Keratinocyte (primary cell): Measurements from ENCODE around the gene LIG3. TPM values are rescaled to one million over a fixed set of nuclear protein-coding genes. Genes with fewer than 3 reads are reported as not detected.

ENCODE experiments used
- DNase-seq: peaks from one replicate; pipeline ENCODE4 v3.0.0-alpha.2; 2011; ENCODE audit warnings: low read depth, missing footprints, low spot score
- FAIRE-seq: peaks from 2 replicates; lab custom pipeline; 2011; peaks lifted over from hg19 to GRCh38; lab: Jason Lieb, UNC
- H2AFZ ChIP-seq: 2 replicates; pipeline ENCODE4 v1.6.0; 2012; ENCODE audit warnings: low read length, control low read depth, inconsistent platforms; ENCODE audit not compliant: control insufficient read depth
- H3K27ac ChIP-seq: 2 replicates; pipeline ENCODE4 v1.5.1; 2011; ENCODE audit warnings: low read length; ENCODE audit not compliant: control insufficient read depth, insufficient read depth
- H3K27me3 ChIP-seq: 3 replicates; pipeline ENCODE4 v1.6.0; 2011; ENCODE audit warnings: low read length; ENCODE audit not compliant: control insufficient read depth, insufficient read depth; ENCODE audit errors: extremely low read depth
- H3K36me3 ChIP-seq, 2 experiments: 2 replicates in 1 of 2; 3 replicates in 1 of 2; pipeline ENCODE4 v1.5.1; 2011; ENCODE audit warnings: low read length in 2 of 2, mild to moderate bottlenecking in 1 of 2; ENCODE audit not compliant: control insufficient read depth in 2 of 2, insufficient read depth in 2 of 2; ENCODE audit errors: extremely low read depth in 1 of 2
- H3K4me1 ChIP-seq: 3 replicates; pipeline ENCODE4 v1.5.1; 2011; ENCODE audit warnings: low read length; ENCODE audit not compliant: control insufficient read depth, insufficient read depth; ENCODE audit errors: extremely low read depth
- H3K4me2 ChIP-seq: 3 replicates; pipeline ENCODE4 v1.6.0; 2011; ENCODE audit warnings: low read depth, low read length; ENCODE audit not compliant: control insufficient read depth, insufficient read depth; ENCODE audit errors: extremely low read depth
- H3K4me3 ChIP-seq, 3 experiments: fragments of 200-600 bp in 1 of 3; sonication (generic) in 1 of 3; 2 replicates in 2 of 3; 3 replicates in 1 of 3; pipeline ENCODE4 v1.5.1; 2011 to 2016; ENCODE audit warnings: low read length in 3 of 3, mild to moderate bottlenecking in 3 of 3, control low read depth in 2 of 3, inconsistent platforms in 1 of 3, low read depth in 1 of 3, mixed read lengths in 1 of 3, mixed run types in 1 of 3, moderate library complexity in 1 of 3; ENCODE audit not compliant: control insufficient read depth in 2 of 3, insufficient read depth in 2 of 3; ENCODE audit errors: extremely low read depth in 1 of 3
- H3K79me2 ChIP-seq: 2 replicates; pipeline ENCODE4 v1.6.0; 2012; ENCODE audit warnings: low read length; ENCODE audit not compliant: control insufficient read depth, insufficient read depth
- H3K9ac ChIP-seq: 3 replicates; pipeline ENCODE4 v1.6.0; 2011; ENCODE audit warnings: low read length; ENCODE audit not compliant: control insufficient read depth, insufficient read depth; ENCODE audit errors: extremely low read depth
- H3K9me1 ChIP-seq: 3 replicates; pipeline ENCODE4 v1.6.0; 2011; ENCODE audit warnings: low read length; ENCODE audit not compliant: control insufficient read depth, insufficient read depth; ENCODE audit errors: extremely low read depth
- H3K9me3 ChIP-seq: 2 replicates; pipeline ENCODE4 v1.5.1; 2012; ENCODE audit warnings: low read depth, low read length; ENCODE audit not compliant: control insufficient read depth
- H4K20me1 ChIP-seq: 3 replicates; pipeline ENCODE4 v1.6.0; 2011; ENCODE audit warnings: low read length; ENCODE audit not compliant: control insufficient read depth, insufficient read depth; ENCODE audit errors: extremely low read depth
- CTCF ChIP-seq, 3 experiments: IDR thresholded peaks in 1 of 3; conservative IDR thresholded peaks in 1 of 3; optimal IDR thresholded peaks in 1 of 3; 2 replicates in 2 of 3; 3 replicates in 1 of 3; pipeline versions ENCODE3 to v1.5.1; 2011; ENCODE audit warnings: low read length in 3 of 3, mild to moderate bottlenecking in 3 of 3, moderate library complexity in 2 of 3, control low read depth in 1 of 3, inconsistent platforms in 1 of 3; ENCODE audit not compliant: insufficient read depth in 2 of 3; ENCODE audit errors: extremely low read depth in 1 of 3
- EZH2 ChIP-seq: IDR thresholded peaks from one replicate; pipeline ENCODE4 v1.6.1; 2012; ENCODE audit warnings: inconsistent platforms, mild to moderate bottlenecking, low read length, moderate library complexity
- dilution Hi-C: fragments of 300-500 bp; cut with MboI; formaldehyde crosslinking; loops from one replicate; pipeline ENCODE4 v1.7.0; 2020; ENCODE audit warnings: low sequenced_read_pairs; ENCODE audit not compliant: extremely low pct_ligation_motif_present
- polyA plus RNA-seq, 5 experiments: library from polyadenylated mRNA; depleted of rRNA in 3 of 5; stranded (reverse) in 3 of 5; stranded (forward) in 1 of 5; unstranded in 1 of 5; fragments of >200 nt; gene quantifications; 1 replicate in 1 of 5; 2 replicates in 3 of 5; 3 replicates in 1 of 5; pipeline versions ENCODE4 v1.2.1 to v1.2.3, GENCODE V29; 2011 to 2012; ENCODE audit warnings: missing spikeins in 2 of 5, low read depth in 1 of 5, low replicate concordance in 1 of 5

Gene LIG3
- polyA plus RNA-seq, 1 donor (not counting 4 experiments of a cell fraction or from before 2014, with no cell fraction given), result 29.3 TPM

GRCh38 chr17:34988644-34989043 lies 8.3 kb downstream of the LIG3 start:
- Histone ChIP-seq H3K4me2 (no peak overlapping the region), H3K36me3 (peaks cover 18 to 22% of the 10 kb centered on the region in 2 experiments), H3K4me3 (no peak overlapping the region), H2AFZ (no peak overlapping the region), H3K27me3 (no peaks in the 10 kb centered on the region), H3K4me1 (no peaks in the 10 kb centered on the region), H3K79me2 (no peaks in the 10 kb centered on the region), H3K9me1 (no peaks in the 10 kb centered on the region), H3K9ac (no peak overlapping the region), H3K9me3 (no peaks in the 10 kb centered on the region), H3K27ac (no peak overlapping the region), H4K20me1 (no peaks in the 10 kb centered on the region)
- dilution Hi-C loops, result no loop called here
- no peak for FAIRE-seq
- TF ChIP-seq EZH2 (no peak), CTCF (optimal IDR thresholded peaks at IDR 0.05 in 1 of 3, IDR thresholded peaks at IDR 0.05 in 1 of 3, conservative IDR thresholded peaks at IDR 0.05 in 1 of 3; ENCODE audit: extremely low read depth in 1 of 3, insufficient read depth in 2 of 3, low read length in 3 of 3) (no peak)
- no peak for DNase-seq

GRCh38 chr17:34989473-34989872 lies 9.2 kb downstream of the LIG3 start:
- no peak for DNase-seq
- TF ChIP-seq EZH2 (no peak), CTCF (optimal IDR thresholded peaks at IDR 0.05 in 1 of 3, IDR thresholded peaks at IDR 0.05 in 1 of 3, conservative IDR thresholded peaks at IDR 0.05 in 1 of 3; ENCODE audit: extremely low read depth in 1 of 3, insufficient read depth in 2 of 3, low read length in 3 of 3) (no peak)
- Histone ChIP-seq H4K20me1 (no peaks in the 10 kb centered on the region), H3K27me3 (no peaks in the 10 kb centered on the region), H2AFZ (no peak overlapping the region), H3K27ac (no peak overlapping the region), H3K4me2 (no peak overlapping the region), H3K9ac (no peak overlapping the region), H3K36me3 (peaks cover 23 to 25% of the 10 kb centered on the region in 2 experiments), H3K79me2 (no peaks in the 10 kb centered on the region), H3K4me3 (no peak overlapping the region), H3K9me1 (no peaks in the 10 kb centered on the region), H3K9me3 (no peaks in the 10 kb centered on the region), H3K4me1 (no peaks in the 10 kb centered on the region)
- dilution Hi-C loops, result no loop called here
- FAIRE-seq, result no peak
